ENCODE results near the gene GHRH. TPM values are rescaled to one million over a fixed set of nuclear protein-coding genes. Genes with fewer than 3 reads are reported as not detected.

The GHRH gene
- total RNA-seq, 1 donor from 2014 or later = not detected

- Mint-ChIP-seq H3K27me3 (ENCODE audit: low read depth) (no peaks in the 10 kb centered on the region), H3K9me3 (no peaks in the 10 kb centered on the region), H3K4me3 (no peak overlapping the region), H3K4me1 (peaks cover 36% of the 10 kb centered on the region), H3K36me3 (ENCODE audit: low read depth) (peaks cover 32% of the 10 kb centered on the region), H3K27ac (ENCODE audit: unreplicated experiment) (peak overlapping the region; percentile 44)
- no peak for TF ChIP-seq CTCF (conservative IDR thresholded peaks at IDR 0.05)
- DNase-seq (ENCODE audit: low read depth, low spot score) = no peak
Measured at GRCh38 chr20:37236462-37236861, 25.2 kb downstream of the GHRH start.

GRCh38 chr20:37235065-37235464, 26.5 kb downstream of the GHRH start:
- Mint-ChIP-seq H3K9me3 (no peaks in the 10 kb centered on the region), H3K36me3 (ENCODE audit: low read depth) (peaks cover 26% of the 10 kb centered on the region), H3K4me3 (no peak overlapping the region), H3K27ac (ENCODE audit: unreplicated experiment) (no peak overlapping the region), H3K4me1 (peaks cover 30% of the 10 kb centered on the region), H3K27me3 (ENCODE audit: low read depth) (no peaks in the 10 kb centered on the region)
- DNase-seq (ENCODE audit: low read depth, low spot score) = no peak
- TF ChIP-seq CTCF (conservative IDR thresholded peaks at IDR 0.05) = no peak

GRCh38 chr20:37234254-37234581, 27.4 kb downstream of the GHRH start:
- H3K4me3 Mint-ChIP-seq = no peak overlapping the region
- TF ChIP-seq CTCF (conservative IDR thresholded peaks at IDR 0.05) = no peak
- peaks cover 21% of the 10 kb centered on the region for H3K36me3 Mint-ChIP-seq (ENCODE audit: low read depth)
- H3K4me1 Mint-ChIP-seq = peaks cover 33% of the 10 kb centered on the region
- no peaks in the 10 kb centered on the region for H3K27me3 Mint-ChIP-seq (ENCODE audit: low read depth)
- no peaks in the 10 kb centered on the region for H3K9me3 Mint-ChIP-seq
- H3K27ac Mint-ChIP-seq (ENCODE audit: unreplicated experiment) = no peak overlapping the region
- no peak for DNase-seq (ENCODE audit: low read depth, low spot score)

GRCh38 chr20:37233548-37234253, 27.9 kb downstream of the GHRH start:
- Mint-ChIP-seq H3K9me3 (no peaks in the 10 kb centered on the region), H3K27ac (ENCODE audit: unreplicated experiment) (no peak overlapping the region), H3K4me3 (no peak overlapping the region), H3K36me3 (ENCODE audit: low read depth) (peaks cover 20% of the 10 kb centered on the region), H3K27me3 (ENCODE audit: low read depth) (no peaks in the 10 kb centered on the region), H3K4me1 (peaks cover 33% of the 10 kb centered on the region)
- no peak for DNase-seq (ENCODE audit: low read depth, low spot score)
- no peak for TF ChIP-seq CTCF (conservative IDR thresholded peaks at IDR 0.05)

GRCh38 chr20:37231947-37232630, 29.5 kb downstream of the GHRH start:
- no peaks in the 10 kb centered on the region for H3K27me3 Mint-ChIP-seq (ENCODE audit: low read depth)
- H3K4me3 Mint-ChIP-seq = no peak overlapping the region
- no peak for TF ChIP-seq CTCF (conservative IDR thresholded peaks at IDR 0.05)
- no peak for DNase-seq (ENCODE audit: low read depth, low spot score)
- H3K27ac Mint-ChIP-seq (ENCODE audit: unreplicated experiment) = peak overlapping the region; percentile 38
- peaks cover 32% of the 10 kb centered on the region for H3K4me1 Mint-ChIP-seq
- peaks cover 15% of the 10 kb centered on the region for H3K36me3 Mint-ChIP-seq (ENCODE audit: low read depth)
- H3K9me3 Mint-ChIP-seq = no peaks in the 10 kb centered on the region

Data from neural crest cell (in vitro differentiated cells).